Non-pigmented ciliary epithelial cell (primary cell): Measurements from ENCODE around the gene IPMK.
A peak's percentile ranks its signal among the peaks of the same experiment; 100 is the strongest.
"Not testable (repeated sequence)": the region's sequence is repeated elsewhere in the genome, so short reads cannot be mapped to it uniquely, and the experiment has no call there.

Experiments used
- DNase-seq: peaks from one replicate; pipeline ENCODE4 v3.0.0-alpha.2; 2010; ENCODE audit warnings: low read depth

The IPMK gene

GRCh38 chr10:58220769-58221451 lies 46.8 kb downstream of the IPMK start:
- DNase-seq: peak; percentile 27

DNA sequence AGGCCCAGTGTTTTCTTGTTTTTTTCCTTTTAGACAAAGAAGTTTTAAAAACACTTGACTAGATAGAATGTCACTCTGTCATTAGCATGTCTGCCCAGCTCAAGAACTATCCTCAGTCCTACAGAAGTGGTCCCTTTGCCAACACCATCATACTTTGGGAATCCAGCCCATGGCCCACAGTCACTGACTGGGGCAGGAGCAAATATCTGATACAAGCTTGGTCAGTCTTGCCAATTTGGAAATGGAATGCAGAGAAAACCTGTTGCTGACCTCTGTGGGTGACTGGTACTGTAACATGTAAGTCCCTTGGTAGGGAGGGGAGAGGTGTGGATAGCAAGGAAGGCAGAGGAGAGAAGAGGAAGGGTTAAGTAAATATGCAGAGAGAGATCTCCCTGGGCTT lies 47.8 kb downstream of the IPMK start:
- no peak for DNase-seq

DNA sequence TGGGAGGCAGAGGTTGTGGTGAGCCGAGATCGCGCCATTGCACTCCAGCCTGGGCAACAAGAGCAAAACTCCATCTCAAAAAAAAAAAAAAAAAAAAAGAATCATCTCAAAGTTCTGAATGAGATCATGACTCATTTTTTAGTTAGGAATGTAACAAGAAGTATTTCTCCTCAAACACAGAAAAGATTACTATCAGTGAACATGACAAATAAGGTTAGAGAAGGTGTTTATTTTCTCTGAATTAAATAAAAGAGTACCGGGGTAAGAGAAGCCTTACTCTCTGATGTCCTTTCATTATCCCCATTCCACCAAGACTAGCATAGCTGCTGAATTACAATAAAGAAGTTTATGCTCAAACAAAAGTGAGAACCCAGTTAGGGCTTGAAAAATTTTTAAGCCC lies 50.1 kb downstream of the IPMK start:
- no peak for DNase-seq

GRCh38 chr10:58212622-58213021 lies 55.1 kb downstream of the IPMK start:
- no peak for DNase-seq

- no peak for DNase-seq
Observed at GRCh38 chr10:58210160-58210559, 57.5 kb downstream of the IPMK start.

DNA sequence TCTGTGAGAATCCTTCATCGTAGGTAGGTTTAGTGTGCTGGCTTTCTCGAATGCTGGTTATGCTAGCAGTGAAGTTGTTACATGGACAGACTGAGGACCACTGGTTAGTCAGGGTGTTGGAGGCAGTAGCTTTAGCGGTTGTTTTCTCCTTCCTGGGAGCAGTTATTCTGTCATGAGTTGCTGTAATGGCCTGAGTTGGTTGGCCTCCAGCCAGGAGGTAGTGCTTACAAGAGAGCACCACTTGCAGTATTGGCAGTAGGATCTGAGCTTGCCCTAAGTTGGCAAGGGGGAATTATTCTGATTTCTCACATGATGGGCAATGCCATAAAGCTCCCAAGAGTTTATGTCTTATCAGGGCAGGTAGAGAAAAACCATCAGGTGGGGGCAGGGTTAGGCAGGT lies 58.0 kb downstream of the IPMK start:
- DNase-seq: no peak

DNA sequence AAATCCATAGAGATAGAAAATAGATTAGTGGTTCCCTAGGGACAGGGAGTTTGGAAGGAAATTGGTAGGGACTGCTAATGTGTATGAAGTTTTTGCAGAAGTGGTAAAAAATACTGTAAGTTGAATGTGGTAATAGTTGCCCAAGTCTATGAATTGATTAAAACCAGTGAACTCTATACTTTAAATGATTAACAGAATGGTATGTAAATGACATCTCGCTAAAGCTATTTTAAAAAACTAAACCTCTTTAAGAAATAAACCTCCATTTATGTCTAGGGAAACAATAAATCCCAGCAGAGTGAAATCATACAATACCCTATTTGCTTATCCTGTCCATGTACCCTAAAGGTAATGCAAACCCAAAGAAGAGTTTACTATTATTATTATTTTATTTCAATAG lies 61.4 kb downstream of the IPMK start:
- DNase-seq: no peak

- no peak for DNase-seq
Observed at GRCh38 chr10:58201704-58202103, 66.0 kb downstream of the IPMK start.

- DNase-seq: peak; percentile 40
Observed at GRCh38 chr10:58189269-58189668, 78.4 kb downstream of the IPMK start.

- no peak for DNase-seq
Observed at GRCh38 chr10:58184120-58184670, 83.5 kb downstream of the IPMK start.

DNA sequence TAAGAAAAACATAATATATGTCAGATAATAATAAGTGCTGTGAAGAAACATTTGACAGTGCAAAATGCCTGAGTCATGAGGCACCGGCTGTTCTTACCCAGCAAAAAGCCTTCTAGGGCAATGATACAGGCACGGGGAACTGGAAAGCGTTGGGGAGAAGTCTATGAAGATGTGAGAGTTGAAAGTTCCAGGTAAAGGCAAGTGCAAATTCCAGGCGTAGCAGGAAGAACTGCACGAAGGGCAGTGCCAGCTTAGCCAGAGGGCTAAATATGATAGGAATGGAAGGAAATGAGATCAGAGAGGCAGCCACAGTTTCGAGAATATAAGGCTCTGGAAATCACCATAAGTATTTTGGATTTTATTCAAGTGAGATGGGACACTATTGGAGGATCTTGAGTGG lies 87.0 kb downstream of the IPMK start:
- no peak for DNase-seq

GRCh38 chr10:58179238-58179637 lies 88.5 kb downstream of the IPMK start:
- no peak for DNase-seq

DNA sequence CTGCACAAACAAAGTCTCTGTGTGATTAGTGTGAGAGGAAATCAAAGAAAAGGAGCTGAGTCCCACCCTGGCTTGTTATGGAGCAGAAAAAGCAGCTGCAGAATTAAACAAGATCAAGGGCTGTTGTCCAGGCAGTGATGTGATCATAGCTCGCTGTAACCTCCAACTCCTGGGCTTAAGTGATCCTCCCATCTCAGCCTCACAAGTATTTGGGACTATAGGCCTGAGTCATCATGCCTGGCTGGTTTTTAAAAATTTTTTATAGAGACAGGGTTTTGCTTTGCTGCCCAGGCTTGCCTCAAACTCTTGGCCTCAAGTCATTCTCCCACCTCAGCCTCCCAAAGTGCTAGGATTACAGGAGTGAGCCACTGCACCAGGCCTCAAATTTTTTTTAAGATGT lies 88.9 kb downstream of the IPMK start:
- no peak for DNase-seq

GRCh38 chr10:58177362-58177947 lies 90.2 kb downstream of the IPMK start:
- no peak for DNase-seq

DNA sequence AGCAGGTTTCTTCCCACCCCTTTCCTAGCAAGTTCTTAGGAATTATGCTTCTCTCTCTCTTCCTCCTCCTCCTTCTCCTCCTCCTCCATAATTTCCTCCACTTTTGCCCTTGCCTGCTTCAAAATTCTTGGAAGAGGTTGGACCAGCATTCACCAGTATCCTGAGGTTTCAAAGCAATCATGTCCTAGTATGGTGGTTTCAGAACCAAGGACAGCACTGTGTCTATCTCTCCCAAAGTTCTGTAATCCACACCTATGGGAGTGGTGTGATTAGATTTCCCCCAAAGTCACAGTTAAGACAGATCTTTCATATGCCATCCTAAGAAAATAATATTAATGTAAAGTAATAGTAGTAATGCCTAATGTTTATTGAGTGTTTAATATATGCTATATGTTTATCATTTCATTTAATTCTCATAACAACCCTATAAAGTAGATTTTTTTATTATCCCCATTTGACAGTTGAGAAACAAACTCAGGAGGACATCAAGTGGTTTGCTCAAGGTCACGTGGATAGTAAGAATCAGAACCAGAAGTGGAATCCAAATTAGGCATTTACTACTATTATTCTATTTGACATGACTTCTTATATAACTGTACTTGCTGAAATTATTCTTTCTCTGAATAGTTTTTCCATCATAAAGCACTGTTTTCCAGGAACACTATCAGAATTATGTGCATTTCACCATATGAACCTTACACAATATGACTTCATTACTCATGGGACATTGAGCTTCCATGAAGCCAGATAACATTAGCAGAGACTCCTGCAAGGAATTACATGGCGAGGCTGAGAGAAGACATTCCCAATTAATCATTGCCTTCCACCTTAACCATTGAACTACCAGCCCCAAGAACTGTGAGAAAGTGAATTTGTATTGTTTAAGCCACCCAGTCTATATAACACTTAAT lies 91.4 kb downstream of the IPMK start:
- no peak for DNase-seq

GRCh38 chr10:58174831-58175230 lies 92.9 kb downstream of the IPMK start:
- DNase-seq: no peak

- DNase-seq: no peak
Observed at GRCh38 chr10:58173391-58173790, 94.3 kb downstream of the IPMK start.

GRCh38 chr10:58171146-58171545 lies 96.5 kb downstream of the IPMK start:
- no peak for DNase-seq

- DNase-seq: no peak
Observed at GRCh38 chr10:58164517-58164916, 103.2 kb downstream of the IPMK start.

GRCh38 chr10:58158806-58159205 lies 108.9 kb downstream of the IPMK start:
- DNase-seq: no peak

GRCh38 chr10:58157076-58157766 lies 110.5 kb downstream of the IPMK start:
- peak; percentile 94 for DNase-seq

DNA sequence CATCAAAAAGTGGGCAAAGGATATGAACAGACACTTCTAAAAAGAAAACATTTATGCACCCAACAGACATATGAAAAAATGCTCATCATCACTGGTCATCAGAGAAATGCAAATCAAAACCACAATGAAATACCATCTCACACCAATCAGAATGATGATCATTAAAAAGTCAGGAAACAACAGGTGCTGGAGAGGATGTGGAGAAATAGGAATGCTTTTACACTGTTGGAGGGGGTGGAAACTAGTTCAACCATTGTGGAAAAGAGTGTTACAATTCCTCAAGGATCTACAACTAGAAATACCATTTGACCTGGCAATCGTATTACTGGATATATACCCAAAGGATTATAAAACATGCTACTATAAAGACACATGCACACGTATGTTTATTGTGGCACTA lies 111.8 kb downstream of the IPMK start:
- DNase-seq: not testable (repeated sequence)
